ENCODE results near the gene TRMT2A.

TRMT2A gene

DNA sequence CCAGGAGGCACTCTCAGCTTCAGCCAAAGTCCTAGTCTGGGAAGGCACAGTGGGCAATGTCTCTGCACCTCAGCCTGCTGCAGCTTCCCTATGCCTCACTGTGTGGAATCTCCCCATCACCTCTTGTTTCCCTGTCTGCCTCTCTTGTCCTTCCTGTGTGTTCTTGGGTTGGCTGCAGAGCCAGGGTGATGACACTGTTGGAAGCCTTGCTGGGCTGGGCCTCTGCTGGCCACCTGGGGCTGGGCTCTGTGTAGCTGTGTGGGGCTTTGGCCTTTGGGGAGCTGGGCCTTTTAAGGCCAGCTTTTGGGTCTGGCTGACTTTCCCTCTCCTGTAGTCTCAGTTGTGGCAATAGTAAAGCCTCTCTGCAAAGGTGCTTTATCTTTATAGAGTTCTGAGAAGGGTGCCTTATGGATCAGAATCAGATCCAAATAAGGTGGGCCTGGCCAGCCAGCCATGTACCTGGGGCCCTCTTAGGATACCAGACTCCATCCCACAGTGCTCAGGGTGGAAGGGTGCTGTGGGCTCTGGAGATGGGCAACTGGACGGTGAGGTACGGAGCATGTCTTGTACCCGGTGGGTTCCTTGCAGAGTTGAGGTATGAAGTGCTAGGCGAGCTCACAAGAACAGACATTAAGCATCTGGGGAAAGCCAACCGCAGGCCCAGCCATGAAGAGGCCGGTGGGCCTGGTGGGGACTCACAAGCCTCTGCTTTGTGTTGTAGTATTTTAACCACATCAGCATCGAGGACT is 11.4 kb downstream of the TRMT2A start:
- H3K4me1 Mint-ChIP-seq = peaks cover 8 to 11% of the 10 kb centered on the region in 2 donors
- H3K27me3 Mint-ChIP-seq = no peaks in the 10 kb centered on the region
- H3K36me3 Mint-ChIP-seq = peaks cover 26 to 67% of the 10 kb centered on the region in 2 donors
- DNase-seq (no peak), ATAC-seq (replicated peaks) (no peak)
- no peaks in the 10 kb centered on the region for H3K9me3 Mint-ChIP-seq
- H3K4me3 Mint-ChIP-seq = no peak overlapping the region
- H3K27ac Mint-ChIP-seq = no peak overlapping the region

DNA sequence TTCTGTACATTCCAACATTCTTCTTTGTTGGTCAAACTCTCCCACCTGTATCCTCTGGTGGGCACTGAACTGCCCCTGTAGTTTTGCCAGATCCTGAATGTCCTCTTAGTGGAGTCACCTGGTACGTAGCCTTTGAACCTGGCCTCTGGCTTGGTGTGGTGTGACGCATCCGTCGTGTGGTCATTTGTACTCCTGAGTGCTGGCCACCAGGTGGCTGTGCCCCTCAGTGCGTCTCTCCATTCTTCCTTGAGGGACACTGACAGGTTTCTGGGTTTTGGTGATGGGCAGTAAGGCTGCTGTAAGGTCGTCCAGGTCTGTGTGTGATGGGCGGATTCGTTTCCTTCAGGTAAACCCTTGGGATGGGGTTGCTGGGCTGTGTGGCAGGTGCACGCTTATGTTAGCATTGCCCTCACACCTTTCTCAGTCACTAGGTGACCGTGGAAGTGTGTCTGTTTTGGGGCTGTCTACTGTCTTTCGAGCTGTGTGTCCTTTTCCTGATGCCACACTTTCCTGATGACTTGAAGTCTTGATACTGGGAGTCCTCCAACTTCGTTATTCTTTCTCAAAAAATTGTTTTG is 14.7 kb downstream of the TRMT2A start:
- ATAC-seq (replicated peaks) = no peak
- Mint-ChIP-seq H3K4me1 (peaks cover 0 to 6% of the 10 kb centered on the region in 2 donors), H3K27me3 (no peaks in the 10 kb centered on the region), H3K27ac (no peak overlapping the region), H3K9me3 (no peaks in the 10 kb centered on the region), H3K4me3 (no peak overlapping the region), H3K36me3 (peaks cover 35 to 72% of the 10 kb centered on the region in 2 donors)
- no peak for DNase-seq

DNA sequence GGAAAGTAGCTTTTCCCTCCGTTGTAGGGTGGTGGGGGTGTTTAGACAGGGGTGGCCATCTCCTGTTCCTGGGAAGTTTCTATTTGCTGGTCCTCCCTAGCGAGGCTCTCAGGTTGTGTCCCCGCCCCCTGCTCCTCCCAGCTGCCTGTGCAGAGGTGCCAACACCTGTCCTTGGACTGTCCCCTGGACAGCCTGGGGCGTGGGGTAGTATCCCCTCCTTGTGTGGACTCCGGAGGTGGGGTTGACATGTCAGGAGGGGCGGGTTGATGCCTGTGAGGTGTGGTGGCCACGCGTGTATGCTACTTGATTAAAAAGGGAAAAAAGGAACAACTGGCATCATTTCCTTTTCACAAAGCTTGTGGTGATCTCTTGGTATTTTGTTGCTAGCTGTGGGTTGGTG is 15.4 kb downstream of the TRMT2A start:
- Mint-ChIP-seq H3K27me3 (no peaks in the 10 kb centered on the region), H3K36me3 (peaks cover 39 to 72% of the 10 kb centered on the region in 2 donors), H3K4me1 (peaks cover 0 to 6% of the 10 kb centered on the region in 2 donors), H3K9me3 (no peaks in the 10 kb centered on the region), H3K4me3 (no peak overlapping the region), H3K27ac (no peak overlapping the region)
- no peak for ATAC-seq (replicated peaks)
- no peak for DNase-seq

DNA sequence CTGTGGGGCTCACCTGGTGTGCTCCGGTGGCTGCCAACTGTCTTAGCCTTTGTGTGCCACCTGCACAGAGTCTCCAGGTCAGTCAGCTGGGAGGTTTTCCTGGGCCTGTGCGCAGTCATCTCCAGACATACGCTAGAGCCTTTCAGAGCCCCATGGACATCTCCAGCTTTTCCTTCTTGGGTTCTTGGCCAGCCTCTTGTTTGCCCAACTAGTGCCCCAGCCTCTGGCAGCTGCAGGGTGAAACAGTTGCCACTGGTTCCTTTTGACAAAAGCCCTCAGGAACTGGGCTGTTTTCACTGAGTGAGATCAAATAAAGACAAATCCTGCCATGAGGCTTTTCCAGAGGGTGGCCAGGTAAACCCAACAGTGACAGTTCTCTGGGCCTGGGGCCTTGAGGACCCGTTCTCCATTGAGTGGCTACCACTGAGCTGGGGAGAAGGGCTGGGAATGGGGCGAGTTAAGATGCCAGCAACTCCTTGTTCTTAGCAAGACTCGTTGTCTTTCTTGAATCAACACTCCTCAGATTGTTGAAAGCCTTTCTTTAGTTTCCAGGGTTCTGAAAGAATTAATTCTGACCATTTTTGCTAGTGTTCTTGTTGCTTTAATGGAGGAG is 17.8 kb downstream of the TRMT2A start:
- Mint-ChIP-seq H3K4me1 (peaks cover 0 to 6% of the 10 kb centered on the region in 2 donors), H3K4me3 (no peak overlapping the region), H3K27me3 (no peaks in the 10 kb centered on the region), H3K27ac (no peak overlapping the region), H3K9me3 (peaks cover 2 to 4% of the 10 kb centered on the region in 2 donors), H3K36me3 (peaks cover 48 to 77% of the 10 kb centered on the region in 2 donors)
- DNase-seq (no peak), ATAC-seq (replicated peaks) (no peak)

DNA sequence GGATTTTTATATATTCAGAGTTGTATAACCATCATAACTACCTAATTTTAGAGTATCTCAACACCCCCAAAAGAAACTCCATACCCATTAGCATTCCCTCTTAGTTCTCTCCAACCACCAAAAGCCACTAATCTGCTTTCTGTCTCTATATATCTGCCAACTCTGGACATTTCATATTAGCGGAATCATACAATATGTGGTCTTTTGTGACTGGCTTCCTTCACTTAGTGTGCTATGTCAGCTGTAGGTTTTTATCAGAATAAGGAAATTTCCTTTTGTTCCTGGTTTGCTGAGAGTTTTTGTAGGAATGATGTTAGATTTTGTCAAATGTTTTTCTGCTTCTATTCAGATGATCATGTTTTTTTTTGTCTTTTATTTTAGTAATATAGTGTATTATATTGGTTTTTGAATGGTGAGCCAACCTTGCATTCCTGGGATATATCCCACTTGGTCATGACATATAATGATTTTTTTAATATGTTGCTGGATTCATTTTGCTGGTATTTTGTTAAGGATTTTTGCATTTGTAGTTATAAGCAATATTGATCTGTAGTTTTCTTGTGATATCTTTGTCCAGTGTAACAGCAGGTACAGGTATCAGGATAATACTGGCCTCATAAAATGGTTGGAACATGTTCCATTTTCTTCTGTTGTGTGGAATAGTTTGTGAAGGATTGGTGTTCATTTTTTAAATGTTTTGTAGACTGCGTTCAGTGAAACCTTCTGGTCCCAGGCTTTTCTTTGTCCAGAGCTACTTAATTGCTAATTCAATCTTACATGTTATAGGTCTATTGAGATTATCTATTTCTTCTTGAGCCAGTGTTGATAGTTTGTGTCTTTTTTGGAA is 20.2 kb downstream of the TRMT2A start:
- H3K4me1 Mint-ChIP-seq = peaks cover 0 to 2% of the 10 kb centered on the region in 2 donors
- H3K9me3 Mint-ChIP-seq = peaks cover 2 to 4% of the 10 kb centered on the region in 2 donors
- H3K36me3 Mint-ChIP-seq = peaks cover 48 to 78% of the 10 kb centered on the region in 2 donors
- no peaks in the 10 kb centered on the region for H3K27me3 Mint-ChIP-seq
- no peak overlapping the region for H3K27ac Mint-ChIP-seq
- H3K4me3 Mint-ChIP-seq = no peak overlapping the region
- ATAC-seq (replicated peaks) (no peak), DNase-seq (no peak)

DNA sequence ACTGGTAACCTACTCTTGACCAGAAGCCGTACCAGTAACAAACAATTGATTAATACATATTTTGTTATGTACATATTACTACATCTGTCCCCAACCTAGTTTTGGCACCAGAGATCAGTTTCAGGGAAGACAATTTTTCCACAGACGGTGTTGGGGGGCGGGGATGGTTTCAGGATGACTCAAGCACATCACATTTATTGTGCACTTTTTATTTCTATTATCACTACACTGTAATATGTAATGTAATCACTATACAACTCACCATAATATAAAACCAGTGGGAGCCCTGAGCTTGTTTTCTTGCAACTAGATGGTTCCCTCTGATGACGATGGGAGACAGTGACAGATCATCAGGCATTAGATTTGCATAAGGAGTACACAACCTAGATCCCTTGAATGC is 21.5 kb downstream of the TRMT2A start:
- H3K9me3 Mint-ChIP-seq = peaks cover 2 to 4% of the 10 kb centered on the region in 2 donors
- ATAC-seq (replicated peaks) = no peak
- DNase-seq = no peak
- no peak overlapping the region for H3K27ac Mint-ChIP-seq
- no peaks in the 10 kb centered on the region for H3K4me1 Mint-ChIP-seq
- H3K4me3 Mint-ChIP-seq = no peak overlapping the region
- H3K27me3 Mint-ChIP-seq = no peaks in the 10 kb centered on the region
- H3K36me3 Mint-ChIP-seq = peaks cover 57 to 79% of the 10 kb centered on the region in 2 donors

DNA sequence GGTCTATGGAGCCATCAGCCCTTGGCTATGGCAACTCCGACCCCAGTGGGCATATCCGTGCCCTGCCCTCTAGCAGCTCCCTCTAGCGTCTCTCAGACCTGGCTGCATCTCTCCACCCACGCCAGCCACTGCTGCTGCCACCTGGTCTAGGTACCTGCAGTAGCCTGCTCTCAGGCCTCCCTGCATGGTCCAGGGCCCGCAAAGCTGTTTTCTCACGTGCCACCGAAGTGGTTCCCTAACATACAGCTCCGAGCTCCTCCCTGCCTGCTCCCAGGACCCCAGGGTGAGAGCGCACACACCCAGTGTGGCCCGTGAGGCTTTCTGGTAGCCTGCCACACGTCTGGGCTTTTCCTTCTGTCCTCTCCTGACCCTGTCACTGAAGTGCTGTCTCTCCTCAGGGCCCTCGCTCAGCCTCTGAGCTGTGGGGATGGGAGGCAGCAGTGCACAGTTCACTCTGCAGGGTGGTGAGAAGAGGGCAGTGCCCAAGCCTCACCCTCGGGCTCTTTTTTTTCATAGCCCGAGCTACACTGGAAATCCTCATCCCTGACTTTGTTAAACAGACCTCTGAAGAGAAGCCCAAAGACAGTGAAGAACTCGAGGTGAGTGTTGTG is 22.7 kb downstream of the TRMT2A start:
- Mint-ChIP-seq H3K36me3 (peaks cover 59 to 80% of the 10 kb centered on the region in 2 donors), H3K9me3 (peaks cover 2 to 4% of the 10 kb centered on the region in 2 donors), H3K27ac (no peak overlapping the region), H3K4me1 (no peaks in the 10 kb centered on the region), H3K4me3 (no peak overlapping the region), H3K27me3 (no peaks in the 10 kb centered on the region)
- ATAC-seq (replicated peaks) (no peak), DNase-seq (no peak)

DNA sequence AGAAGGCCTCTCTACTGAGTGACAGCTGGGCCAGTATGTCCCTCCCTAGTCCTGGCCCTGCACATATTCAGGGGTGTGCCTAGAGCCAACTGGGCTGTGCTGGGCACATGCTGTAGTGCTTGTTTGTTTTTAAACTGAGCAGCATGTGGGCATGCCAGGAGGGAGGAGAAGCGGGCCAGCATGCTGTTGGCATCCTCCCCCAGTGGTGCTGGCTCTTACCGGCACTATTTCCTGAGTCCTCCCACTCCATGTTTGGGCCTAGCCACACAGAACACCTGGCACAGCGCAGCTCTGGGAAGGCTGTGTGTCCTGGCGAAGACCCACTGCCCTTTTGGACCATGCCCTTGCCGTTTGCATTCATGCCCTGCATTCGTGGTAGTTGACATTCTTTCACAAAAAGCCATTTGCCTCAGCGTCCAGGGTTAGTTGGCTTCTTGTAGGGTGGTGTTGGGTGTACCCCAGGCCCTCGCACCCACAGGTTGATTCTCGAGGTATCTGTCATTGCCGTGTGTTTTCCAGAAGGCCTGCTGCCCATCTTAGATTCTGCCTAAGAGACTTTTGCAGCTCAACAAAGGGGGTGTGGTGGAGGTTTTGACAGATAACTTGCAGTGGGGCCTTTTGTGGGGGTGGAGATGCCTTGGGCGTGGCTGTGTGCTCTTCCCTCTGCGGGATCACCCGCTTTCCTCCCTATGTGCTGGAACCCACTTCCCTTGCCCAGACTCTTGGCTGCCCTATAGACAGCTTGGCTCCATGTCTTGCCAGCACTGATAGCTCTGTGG is 23.4 kb downstream of the TRMT2A start:
- Mint-ChIP-seq H3K4me1 (no peaks in the 10 kb centered on the region), H3K9me3 (peaks cover 2 to 4% of the 10 kb centered on the region in 2 donors), H3K27me3 (no peaks in the 10 kb centered on the region), H3K36me3 (peaks cover 59 to 79% of the 10 kb centered on the region in 2 donors), H3K4me3 (no peak overlapping the region), H3K27ac (no peak overlapping the region)
- DNase-seq = no peak
- ATAC-seq (replicated peaks) = no peak

DNA sequence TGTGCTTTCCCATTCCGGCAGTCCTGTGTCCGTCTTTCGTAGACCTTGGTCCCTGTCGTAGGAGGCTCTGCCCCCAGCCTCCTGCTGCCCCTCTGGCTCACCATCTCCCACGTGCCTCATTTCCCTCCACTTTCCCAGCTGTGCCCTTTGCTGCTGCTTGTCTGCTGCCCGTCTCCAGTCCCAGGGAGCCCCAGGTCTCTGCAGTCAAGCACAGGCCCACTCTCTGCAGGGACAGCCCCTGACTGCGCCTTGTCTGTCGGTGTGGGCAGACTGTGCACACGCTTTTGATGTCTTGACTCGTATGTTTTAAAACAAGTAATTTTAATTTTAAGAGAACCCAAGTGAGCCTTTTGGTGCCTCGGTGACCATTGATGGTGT is 24.6 kb downstream of the TRMT2A start:
- peaks cover 0 to 3% of the 10 kb centered on the region in 2 donors for H3K4me1 Mint-ChIP-seq
- H3K27me3 Mint-ChIP-seq = no peaks in the 10 kb centered on the region
- no peak for ATAC-seq (replicated peaks)
- DNase-seq = no peak
- peaks cover 2 to 4% of the 10 kb centered on the region in 2 donors for H3K9me3 Mint-ChIP-seq
- H3K27ac Mint-ChIP-seq = peak overlapping the region; percentile 38
- no peak overlapping the region for H3K4me3 Mint-ChIP-seq
- H3K36me3 Mint-ChIP-seq = peaks cover 57 to 75% of the 10 kb centered on the region in 2 donors

DNA sequence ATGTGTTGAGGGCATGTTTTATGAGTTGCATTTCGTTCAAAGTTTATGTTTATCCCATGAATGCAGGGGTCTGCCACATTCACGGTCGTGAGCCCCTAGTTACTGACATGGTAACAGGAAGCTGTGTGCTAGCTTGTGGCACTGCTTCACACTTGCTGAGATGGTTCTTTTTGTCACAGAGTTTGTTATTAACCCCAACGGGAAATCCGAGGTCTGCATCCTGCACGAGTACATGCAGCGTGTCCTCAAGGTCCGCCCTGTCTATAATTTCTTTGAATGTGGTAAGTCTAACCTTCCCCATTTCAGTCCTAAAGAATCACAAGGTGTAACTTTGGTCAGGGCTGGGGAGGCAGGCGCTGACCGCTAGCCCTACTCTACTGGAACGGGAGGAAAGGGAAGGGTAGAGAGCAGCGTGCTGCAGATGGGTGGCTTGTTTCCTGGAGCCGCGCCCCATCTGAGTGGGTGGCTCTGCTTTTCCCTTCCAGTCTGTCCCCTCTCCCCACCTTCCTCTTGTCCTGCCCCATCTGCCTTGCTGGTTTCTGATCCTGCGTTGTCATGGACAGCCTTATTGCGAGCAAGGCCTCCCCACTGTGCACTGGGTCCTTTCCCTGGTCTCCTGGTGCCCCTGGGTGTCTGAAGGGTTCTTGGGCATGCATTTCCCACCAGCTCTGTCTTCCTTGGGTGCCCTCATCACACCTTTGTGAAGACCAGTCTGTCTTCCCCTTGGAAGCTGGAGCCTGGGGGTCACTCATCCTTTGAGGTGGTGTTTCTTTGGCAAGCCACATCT is 25.1 kb downstream of the TRMT2A start:
- peaks cover 57 to 75% of the 10 kb centered on the region in 2 donors for H3K36me3 Mint-ChIP-seq
- peaks cover 0 to 6% of the 10 kb centered on the region in 2 donors for H3K4me1 Mint-ChIP-seq
- no peak overlapping the region for H3K4me3 Mint-ChIP-seq
- H3K27me3 Mint-ChIP-seq = no peaks in the 10 kb centered on the region
- no peak overlapping the region for H3K27ac Mint-ChIP-seq
- no peak for DNase-seq
- H3K9me3 Mint-ChIP-seq = peaks cover 2 to 4% of the 10 kb centered on the region in 2 donors
- no peak for ATAC-seq (replicated peaks)

DNA sequence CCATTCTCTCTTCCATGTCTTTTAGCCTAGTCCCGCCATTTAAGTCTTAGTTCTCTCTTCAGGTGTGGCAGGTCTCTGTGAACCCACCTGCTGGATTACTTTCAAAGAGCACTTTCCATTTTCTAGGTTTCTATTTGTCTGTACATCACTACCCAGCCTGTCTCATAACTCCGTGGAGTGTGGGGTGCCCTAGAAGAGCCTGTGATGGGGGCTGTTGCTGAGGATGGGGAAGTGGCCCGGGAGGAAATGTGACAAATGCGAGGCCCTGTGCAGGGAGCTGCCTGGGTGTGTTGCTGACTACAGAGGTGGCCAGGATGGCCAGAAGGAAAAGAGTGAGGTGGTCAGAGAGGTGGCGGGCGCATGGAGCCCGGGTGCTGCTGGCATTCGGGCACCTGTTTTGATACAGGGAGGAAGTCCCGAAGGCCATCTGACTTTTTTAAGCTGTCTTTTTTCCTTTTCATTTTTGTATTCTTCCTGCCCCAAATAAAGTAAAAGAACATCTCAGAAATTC is 26.2 kb downstream of the TRMT2A start:
- H3K36me3 Mint-ChIP-seq = peaks cover 57 to 76% of the 10 kb centered on the region in 2 donors
- no peaks in the 10 kb centered on the region for H3K9me3 Mint-ChIP-seq
- DNase-seq = no peak
- peaks cover 0 to 8% of the 10 kb centered on the region in 2 donors for H3K4me1 Mint-ChIP-seq
- no peaks in the 10 kb centered on the region for H3K27me3 Mint-ChIP-seq
- ATAC-seq (replicated peaks) = no peak
- no peak overlapping the region for H3K27ac Mint-ChIP-seq
- no peak overlapping the region for H3K4me3 Mint-ChIP-seq

DNA sequence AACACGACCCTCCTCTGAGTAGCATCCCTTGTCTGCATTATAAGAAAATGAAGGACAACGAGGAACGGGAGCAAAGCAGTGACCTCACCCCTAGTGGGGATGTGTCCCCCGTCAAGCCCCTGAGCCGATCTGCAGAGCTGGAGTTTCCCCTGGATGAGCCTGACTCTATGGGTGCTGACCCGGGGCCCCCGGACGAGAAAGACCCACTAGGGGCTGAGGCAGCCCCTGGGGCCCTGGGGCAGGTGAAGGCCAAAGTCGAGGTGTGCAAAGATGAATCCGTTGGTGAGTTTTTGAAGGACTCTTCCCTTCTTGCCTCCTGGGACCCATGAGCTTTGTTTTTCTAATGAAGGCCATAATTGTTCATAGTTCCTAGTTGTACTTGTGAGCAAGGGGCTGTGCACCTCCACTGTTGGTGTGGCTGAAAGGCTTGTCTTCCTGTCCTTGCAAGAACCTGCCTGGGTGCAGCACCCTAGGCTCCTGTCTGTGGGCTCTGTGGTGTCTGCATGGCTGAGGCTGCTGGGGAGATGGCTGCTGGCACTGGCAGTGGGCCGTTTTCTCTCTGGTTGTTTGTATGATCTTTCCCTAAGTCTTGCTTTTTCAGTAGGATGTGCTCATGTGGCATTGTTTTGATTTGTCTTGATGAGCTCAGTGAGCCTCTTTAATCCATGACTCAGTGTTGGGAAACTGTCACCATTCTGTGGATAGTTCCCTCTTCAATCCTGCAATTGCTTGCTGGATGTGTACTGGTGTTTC is 26.9 kb downstream of the TRMT2A start:
- no peak for ATAC-seq (replicated peaks)
- peaks cover 0 to 8% of the 10 kb centered on the region in 2 donors for H3K4me1 Mint-ChIP-seq
- H3K27me3 Mint-ChIP-seq = no peaks in the 10 kb centered on the region
- H3K27ac Mint-ChIP-seq = no peak overlapping the region
- peaks cover 55 to 75% of the 10 kb centered on the region in 2 donors for H3K36me3 Mint-ChIP-seq
- H3K9me3 Mint-ChIP-seq = no peaks in the 10 kb centered on the region
- no peak for DNase-seq
- no peak overlapping the region for H3K4me3 Mint-ChIP-seq
